Sigmoid colon (tissue), 4 donors: ENCODE data around the gene CNOT6.

Experiments used
- EP300 ChIP-seq, 4 donors: sonication (generic); formaldehyde crosslinking; IDR thresholded peaks; one replicate each; pipeline ENCODE4 v1.6.1; 2017; ENCODE audit warnings: antibody characterized with exemption in 4 of 4
- TF ChIP-seq, protein P1 (sequence below), 4 experiments: fragments of 450-650 bp in 3 of 4; fragments of 200-600 bp in 1 of 4; IDR thresholded peaks; one replicate each; pipeline ENCODE4 v1.5.1; 2016 to 2019; ENCODE audit warnings: antibody characterized with exemption in 4 of 4, mild to moderate bottlenecking in 3 of 4, moderate library complexity in 2 of 4

DNA sequence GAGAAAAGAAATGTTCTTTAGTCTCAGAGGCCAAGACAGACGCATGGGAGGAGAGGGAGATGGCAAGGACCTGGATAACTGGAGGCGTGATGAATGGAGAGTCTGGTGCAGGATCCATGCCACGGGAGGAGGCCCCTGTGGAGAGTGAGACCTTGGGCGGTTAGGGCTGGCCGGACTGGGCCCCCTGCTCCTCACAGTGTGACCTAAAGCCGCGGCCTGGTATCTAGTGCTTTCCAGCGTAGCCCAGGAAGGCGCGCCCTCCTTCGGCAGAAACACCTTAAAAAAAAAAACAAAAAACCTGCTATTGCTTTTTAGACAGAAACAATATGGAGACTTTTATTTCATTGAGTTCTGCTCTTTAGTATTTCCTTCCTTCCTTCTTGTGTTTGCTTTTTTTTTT lies 64.1 kb downstream of the CNOT6 start:
- TF ChIP-seq, protein P1, sequence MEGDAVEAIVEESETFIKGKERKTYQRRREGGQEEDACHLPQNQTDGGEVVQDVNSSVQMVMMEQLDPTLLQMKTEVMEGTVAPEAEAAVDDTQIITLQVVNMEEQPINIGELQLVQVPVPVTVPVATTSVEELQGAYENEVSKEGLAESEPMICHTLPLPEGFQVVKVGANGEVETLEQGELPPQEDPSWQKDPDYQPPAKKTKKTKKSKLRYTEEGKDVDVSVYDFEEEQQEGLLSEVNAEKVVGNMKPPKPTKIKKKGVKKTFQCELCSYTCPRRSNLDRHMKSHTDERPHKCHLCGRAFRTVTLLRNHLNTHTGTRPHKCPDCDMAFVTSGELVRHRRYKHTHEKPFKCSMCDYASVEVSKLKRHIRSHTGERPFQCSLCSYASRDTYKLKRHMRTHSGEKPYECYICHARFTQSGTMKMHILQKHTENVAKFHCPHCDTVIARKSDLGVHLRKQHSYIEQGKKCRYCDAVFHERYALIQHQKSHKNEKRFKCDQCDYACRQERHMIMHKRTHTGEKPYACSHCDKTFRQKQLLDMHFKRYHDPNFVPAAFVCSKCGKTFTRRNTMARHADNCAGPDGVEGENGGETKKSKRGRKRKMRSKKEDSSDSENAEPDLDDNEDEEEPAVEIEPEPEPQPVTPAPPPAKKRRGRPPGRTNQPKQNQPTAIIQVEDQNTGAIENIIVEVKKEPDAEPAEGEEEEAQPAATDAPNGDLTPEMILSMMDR (IDR thresholded peaks at IDR 0.05), result no peak
- TF ChIP-seq EP300 (IDR thresholded peaks at IDR 0.05), result no peak
